KMS-11 (cell line): Measurements from ENCODE around the gene RIC8B.

Source experiments
- H2AFZ ChIP-seq: fragments of 200-600 bp; sonication (generic); 2 replicates; pipeline ENCODE4 v1.6.1; 2016; ENCODE audit warnings: antibody characterized with exemption, mixed run types, low read depth
- H3K27ac ChIP-seq: fragments of 200-600 bp; sonication (generic); 2 replicates; pipeline ENCODE4 v1.6.1; 2016; ENCODE audit warnings: mild to moderate bottlenecking, mixed run types
- H3K27me3 ChIP-seq: fragments of 200-600 bp; sonication (generic); 2 replicates; pipeline ENCODE4 v1.6.1; 2017; ENCODE audit warnings: mild to moderate bottlenecking, low read depth, mixed run types, moderate library complexity; ENCODE audit not compliant: insufficient read depth
- H3K36me3 ChIP-seq: fragments of 200-600 bp; sonication (generic); 2 replicates; pipeline ENCODE4 v1.6.1; 2017; ENCODE audit warnings: mild to moderate bottlenecking, mixed run types; ENCODE audit not compliant: insufficient read depth
- H3K4me1 ChIP-seq: fragments of 200-600 bp; sonication (generic); 2 replicates; pipeline ENCODE4 v1.6.1; 2016; ENCODE audit warnings: mild to moderate bottlenecking, low read depth, mixed run types; ENCODE audit not compliant: poor library complexity, severe bottlenecking
- H3K4me2 ChIP-seq: fragments of 200-600 bp; sonication (generic); 2 replicates; pipeline ENCODE4 v1.7.0; 2016; ENCODE audit warnings: mild to moderate bottlenecking, mixed run types
- H3K4me3 ChIP-seq: fragments of 200-600 bp; sonication (generic); IDR thresholded peaks from 2 replicates; pipeline ENCODE4 v1.6.1; 2017; ENCODE audit warnings: low read depth, low read length, mixed read lengths; ENCODE audit not compliant: insufficient read depth
- H3K79me2 ChIP-seq: fragments of 200-600 bp; sonication (generic); 2 replicates; pipeline ENCODE4 v1.6.1; 2016; ENCODE audit warnings: low read depth, mixed run types; ENCODE audit not compliant: insufficient read depth
- H3K9ac ChIP-seq: fragments of 200-600 bp; sonication (generic); 2 replicates; pipeline ENCODE4 v1.6.1; 2016; ENCODE audit warnings: mild to moderate bottlenecking, mixed run types
- H4K20me1 ChIP-seq: fragments of 200-600 bp; sonication (generic); 2 replicates; pipeline ENCODE4 v1.6.1; 2016; ENCODE audit warnings: mild to moderate bottlenecking, mixed run types; ENCODE audit not compliant: insufficient read depth
- TF ChIP-seq, protein P1 (sequence below): fragments of 200-600 bp; sonication (generic); conservative IDR thresholded peaks from 2 replicates; pipeline ENCODE4 v1.6.1; 2017; ENCODE audit warnings: low read depth, mild to moderate bottlenecking, antibody characterized with exemption, low read length, moderate library complexity, mixed read lengths

Gene RIC8B

DNA sequence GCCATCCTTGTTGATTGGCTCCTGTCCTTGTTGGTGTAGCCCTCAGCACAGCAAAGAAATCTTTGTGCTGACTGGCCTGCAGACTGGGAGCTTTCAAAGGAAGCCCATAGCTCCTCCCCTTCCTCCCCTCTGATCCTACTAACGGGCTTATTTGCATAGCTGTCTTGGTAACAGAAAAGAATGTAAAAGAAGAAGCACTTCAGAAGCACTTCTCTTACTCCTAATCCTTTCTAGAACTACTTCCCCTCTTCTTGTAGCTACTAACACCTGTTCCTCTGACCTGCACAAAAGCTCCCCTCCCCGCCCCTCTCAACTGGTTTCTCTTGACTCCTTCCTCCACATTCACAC, 14.3 kb upstream of the RIC8B start:
- Histone ChIP-seq H3K79me2 (no peaks in the 10 kb centered on the region), H3K27ac (no peak overlapping the region), H3K9ac (no peak overlapping the region), H3K4me3 (no peak overlapping the region), H3K36me3 (no peaks in the 10 kb centered on the region), H3K4me2 (no peak overlapping the region), H2AFZ (no peak overlapping the region), H4K20me1 (no peaks in the 10 kb centered on the region), H3K27me3 (no peaks in the 10 kb centered on the region), H3K4me1 (no peaks in the 10 kb centered on the region)
- TF ChIP-seq, protein P1, sequence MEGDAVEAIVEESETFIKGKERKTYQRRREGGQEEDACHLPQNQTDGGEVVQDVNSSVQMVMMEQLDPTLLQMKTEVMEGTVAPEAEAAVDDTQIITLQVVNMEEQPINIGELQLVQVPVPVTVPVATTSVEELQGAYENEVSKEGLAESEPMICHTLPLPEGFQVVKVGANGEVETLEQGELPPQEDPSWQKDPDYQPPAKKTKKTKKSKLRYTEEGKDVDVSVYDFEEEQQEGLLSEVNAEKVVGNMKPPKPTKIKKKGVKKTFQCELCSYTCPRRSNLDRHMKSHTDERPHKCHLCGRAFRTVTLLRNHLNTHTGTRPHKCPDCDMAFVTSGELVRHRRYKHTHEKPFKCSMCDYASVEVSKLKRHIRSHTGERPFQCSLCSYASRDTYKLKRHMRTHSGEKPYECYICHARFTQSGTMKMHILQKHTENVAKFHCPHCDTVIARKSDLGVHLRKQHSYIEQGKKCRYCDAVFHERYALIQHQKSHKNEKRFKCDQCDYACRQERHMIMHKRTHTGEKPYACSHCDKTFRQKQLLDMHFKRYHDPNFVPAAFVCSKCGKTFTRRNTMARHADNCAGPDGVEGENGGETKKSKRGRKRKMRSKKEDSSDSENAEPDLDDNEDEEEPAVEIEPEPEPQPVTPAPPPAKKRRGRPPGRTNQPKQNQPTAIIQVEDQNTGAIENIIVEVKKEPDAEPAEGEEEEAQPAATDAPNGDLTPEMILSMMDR, result no peak

DNA sequence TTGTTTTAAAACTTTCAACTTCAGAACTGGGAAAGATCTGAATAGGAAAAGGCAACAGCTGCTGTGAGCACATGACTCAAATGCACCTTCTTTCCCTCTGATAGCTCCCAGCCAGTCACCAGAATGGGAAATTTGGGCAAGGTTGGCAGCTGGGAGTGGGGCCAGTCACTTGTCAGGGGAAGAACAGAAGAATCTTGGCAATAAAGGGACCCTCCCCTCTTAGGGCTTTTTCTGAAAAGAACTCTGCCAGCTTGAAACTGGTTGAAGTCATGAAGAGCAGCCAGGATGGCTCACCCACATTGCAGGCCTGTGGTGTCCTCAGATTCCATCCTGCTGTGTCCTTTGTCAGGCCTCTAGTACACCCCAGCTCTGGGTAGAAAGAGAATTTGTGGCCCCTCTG, 10.3 kb upstream of the RIC8B start:
- H3K36me3 ChIP-seq, result no peaks in the 10 kb centered on the region
- no peak overlapping the region for H3K4me2 ChIP-seq
- no peak overlapping the region for H2AFZ ChIP-seq
- no peaks in the 10 kb centered on the region for H4K20me1 ChIP-seq
- H3K27ac ChIP-seq, result no peak overlapping the region
- H3K4me1 ChIP-seq, result no peaks in the 10 kb centered on the region
- H3K27me3 ChIP-seq, result no peaks in the 10 kb centered on the region
- no peak overlapping the region for H3K4me3 ChIP-seq
- TF ChIP-seq, protein P1, result no peak
- H3K79me2 ChIP-seq, result no peaks in the 10 kb centered on the region
- H3K9ac ChIP-seq, result no peak overlapping the region

DNA sequence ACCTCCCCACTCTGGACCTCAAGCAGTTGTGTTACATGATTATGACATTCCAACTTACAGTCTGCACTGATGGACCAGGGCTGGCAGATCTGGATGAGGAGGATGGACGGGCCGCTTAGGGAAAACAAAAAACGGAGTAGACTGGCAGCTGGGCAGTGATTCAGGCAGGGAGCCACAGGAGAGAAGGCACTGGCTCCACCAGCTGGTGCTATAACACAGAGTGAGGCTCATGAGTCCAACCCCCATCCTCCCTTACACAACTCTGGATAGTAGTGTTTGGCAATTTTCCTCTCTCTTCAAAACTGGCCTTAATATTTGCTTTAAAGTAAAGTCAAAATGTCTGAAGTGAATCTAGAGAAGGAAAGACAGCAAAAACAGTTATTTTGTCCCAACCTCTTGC, 9.7 kb upstream of the RIC8B start:
- TF ChIP-seq, protein P1, result no peak
- H3K4me1 ChIP-seq, result no peaks in the 10 kb centered on the region
- no peaks in the 10 kb centered on the region for H4K20me1 ChIP-seq
- H2AFZ ChIP-seq, result no peak overlapping the region
- H3K36me3 ChIP-seq, result no peaks in the 10 kb centered on the region
- no peak overlapping the region for H3K9ac ChIP-seq
- H3K4me2 ChIP-seq, result no peak overlapping the region
- no peak overlapping the region for H3K27ac ChIP-seq
- H3K4me3 ChIP-seq, result no peak overlapping the region
- no peaks in the 10 kb centered on the region for H3K27me3 ChIP-seq
- no peaks in the 10 kb centered on the region for H3K79me2 ChIP-seq

DNA sequence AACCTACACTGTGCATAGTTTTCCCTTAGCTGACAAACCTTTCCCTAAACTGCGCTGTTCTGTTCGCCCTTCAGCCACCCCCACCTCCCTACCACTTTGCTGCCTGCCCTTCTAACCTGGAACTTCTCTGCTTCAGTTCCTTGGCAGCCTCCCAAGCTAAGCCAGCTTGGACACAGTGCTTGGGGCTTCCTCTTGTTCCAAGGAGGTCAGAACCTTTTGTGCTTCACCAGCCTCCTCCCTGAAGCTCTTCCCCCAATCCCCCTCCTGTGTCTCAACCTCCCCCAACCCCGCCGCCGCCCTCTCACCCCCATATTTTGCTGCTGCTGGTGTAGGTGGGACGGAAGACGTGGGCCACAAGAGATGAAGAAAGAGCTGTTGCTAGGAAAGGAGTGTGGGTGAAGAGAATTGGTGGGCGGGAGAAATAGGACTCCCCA, 8.1 kb upstream of the RIC8B start:
- Histone ChIP-seq H3K79me2 (no peaks in the 10 kb centered on the region), H3K36me3 (no peaks in the 10 kb centered on the region), H3K4me3 (no peak overlapping the region), H3K27me3 (no peaks in the 10 kb centered on the region), H4K20me1 (no peaks in the 10 kb centered on the region), H2AFZ (no peak overlapping the region), H3K9ac (no peak overlapping the region), H3K4me1 (no peaks in the 10 kb centered on the region), H3K4me2 (no peak overlapping the region), H3K27ac (no peak overlapping the region)
- TF ChIP-seq, protein P1, result no peak

DNA sequence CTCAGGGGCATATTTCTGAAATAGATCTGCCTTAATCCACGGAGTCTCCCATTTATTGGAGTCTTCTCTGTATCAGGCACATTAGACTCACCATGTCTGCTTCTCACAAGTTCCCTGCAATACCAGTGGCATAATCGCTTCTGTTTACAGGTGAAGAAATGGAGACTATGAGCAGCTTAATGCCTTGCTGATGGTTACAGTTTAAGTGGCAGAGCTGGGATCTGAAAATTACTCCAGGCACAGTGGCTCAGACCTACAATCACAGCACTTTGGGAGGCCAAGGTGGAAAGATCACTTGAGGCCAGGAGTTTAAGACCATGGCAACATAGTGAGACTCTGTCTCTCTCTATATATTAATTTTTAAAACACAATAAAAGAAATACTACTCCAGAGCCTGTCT, 7.3 kb upstream of the RIC8B start:
- Histone ChIP-seq H3K4me2 (no peak overlapping the region), H3K9ac (no peak overlapping the region), H3K36me3 (no peaks in the 10 kb centered on the region), H3K4me3 (no peak overlapping the region), H3K27me3 (no peaks in the 10 kb centered on the region), H3K4me1 (no peaks in the 10 kb centered on the region), H2AFZ (no peak overlapping the region), H4K20me1 (no peaks in the 10 kb centered on the region), H3K27ac (no peak overlapping the region), H3K79me2 (no peaks in the 10 kb centered on the region)
- TF ChIP-seq, protein P1, result no peak
